ENCODE measurements around the gene KCNK1.
"Not testable (repeated sequence)": the region's sequence is repeated elsewhere in the genome, so short reads cannot be mapped to it uniquely, and the experiment has no call there.

KCNK1 gene

DNA sequence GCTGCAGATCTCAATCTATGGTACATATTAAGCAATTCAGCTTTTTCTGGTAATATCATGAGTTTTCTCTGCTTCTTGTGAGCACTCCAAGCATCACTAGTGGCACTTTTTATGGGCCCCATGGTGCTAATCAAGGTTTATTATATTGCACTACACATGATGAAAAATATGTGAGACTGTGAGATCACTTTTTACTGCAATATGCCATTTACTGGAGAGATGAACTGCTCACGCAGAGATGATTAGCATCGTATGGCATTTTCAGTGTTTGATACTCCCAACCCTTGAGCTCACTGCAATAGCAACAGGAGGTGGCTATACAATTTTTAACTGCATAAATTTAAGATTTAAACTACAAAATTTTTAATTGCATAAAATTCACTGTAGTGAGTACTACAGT, 8.7 kb upstream of the KCNK1 start:
- DNase-seq (ENCODE audit: low read depth, low spot score): no peak
- no peak overlapping the region for H3K4me3 ChIP-seq (ENCODE audit: low read length)

DNA sequence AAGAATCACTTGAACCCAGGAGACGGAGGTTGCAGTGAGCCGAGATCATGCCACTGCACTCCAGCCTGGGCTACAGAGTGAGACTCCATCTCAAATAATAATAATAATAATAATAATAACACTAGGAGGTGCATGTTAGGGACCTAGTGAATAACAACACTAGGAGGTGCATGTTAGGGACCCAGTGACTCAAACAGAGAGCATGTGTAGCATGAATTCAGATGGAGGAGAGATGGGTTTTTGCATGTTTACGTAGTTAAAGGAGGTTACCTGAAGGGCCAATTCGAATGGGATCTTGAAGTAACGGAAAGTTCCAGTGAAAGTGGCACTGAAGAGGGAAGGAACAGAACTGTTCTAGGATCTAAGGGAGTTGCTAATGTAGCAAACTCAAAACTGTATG, 7.1 kb upstream of the KCNK1 start:
- H3K4me3 ChIP-seq (ENCODE audit: low read length): no peak overlapping the region
- no peak for DNase-seq (ENCODE audit: low read depth, low spot score)

DNA sequence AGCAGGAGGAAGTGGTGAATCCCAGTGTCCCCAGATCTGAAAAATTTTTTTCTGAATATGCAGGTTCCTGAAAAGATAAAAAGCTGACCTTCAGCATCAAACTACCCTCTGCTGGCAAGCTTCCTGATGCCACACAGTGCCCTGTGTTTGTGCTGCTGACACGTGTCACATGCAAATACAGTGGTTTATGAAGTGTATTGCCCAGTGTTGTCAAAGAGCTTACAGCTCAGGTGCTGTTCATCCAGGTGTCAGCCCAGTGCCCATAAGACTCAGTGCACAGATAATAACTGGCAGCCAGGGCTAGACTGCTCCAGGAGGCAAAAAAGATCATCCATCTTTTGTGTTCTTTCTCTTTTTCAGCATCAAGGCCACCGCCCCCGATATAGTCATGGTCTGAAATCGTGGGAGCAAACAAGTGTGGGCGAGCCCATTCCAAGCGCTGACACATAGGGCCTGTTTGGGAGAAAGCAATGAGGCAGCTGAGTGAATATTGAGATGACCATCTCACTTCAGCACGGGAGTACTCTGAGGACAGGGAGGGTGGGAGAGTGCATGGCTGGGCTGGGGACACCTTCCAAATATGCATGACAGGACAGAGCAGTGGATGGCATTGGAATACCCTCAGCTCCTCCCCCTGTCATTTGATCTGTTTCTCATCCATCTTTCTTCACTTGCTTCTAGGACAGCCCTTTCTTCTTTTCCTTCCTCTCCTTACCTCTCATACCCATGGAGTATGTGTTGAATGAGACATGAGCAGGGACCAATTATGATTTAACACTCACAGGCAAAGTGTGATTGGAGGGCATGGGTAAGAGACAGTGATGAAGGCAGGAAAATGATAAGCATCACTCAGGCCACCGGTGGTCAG, 6.4 kb upstream of the KCNK1 start:
- no peak overlapping the region for H3K4me3 ChIP-seq (ENCODE audit: low read length)
- no peak for DNase-seq (ENCODE audit: low read depth, low spot score)

DNA sequence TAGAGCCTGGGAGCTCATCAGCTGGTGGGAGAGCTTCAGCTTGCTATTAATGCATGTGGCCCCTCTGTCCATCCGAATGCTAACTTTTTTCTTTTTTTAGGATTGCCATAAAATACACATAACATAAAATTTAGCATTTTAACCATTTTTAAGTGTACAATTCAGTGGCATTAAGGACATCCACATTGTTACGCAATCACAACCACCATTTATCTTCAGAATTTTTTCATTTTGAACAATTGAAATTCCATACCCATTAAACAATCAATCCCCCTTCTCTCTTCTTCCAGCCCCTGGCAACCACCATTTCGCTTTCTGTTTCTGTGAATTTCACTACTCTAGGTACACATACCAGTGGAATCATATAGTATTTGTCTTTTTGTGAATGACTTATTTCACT, 4.9 kb upstream of the KCNK1 start:
- DNase-seq (ENCODE audit: low read depth, low spot score): no peak

DNA sequence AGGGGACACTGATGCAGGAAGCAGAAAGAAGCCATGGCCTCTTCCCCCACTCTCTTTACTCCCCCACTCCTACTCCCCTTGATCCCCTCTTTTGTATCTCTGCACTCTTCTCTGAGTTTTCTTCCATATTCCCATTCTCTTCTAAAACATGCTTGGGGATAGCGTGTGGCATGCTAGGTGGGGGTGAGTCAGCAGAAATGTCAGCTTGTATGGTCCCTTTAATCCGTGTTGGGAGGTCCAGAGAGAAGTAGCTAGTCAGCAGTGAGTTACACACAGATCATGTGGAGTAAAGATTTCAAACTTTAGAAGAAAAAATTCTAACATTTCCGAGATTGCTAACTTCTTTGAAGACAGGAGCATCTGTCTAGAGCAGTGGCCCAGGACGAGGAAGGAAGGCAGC, 4.0 kb upstream of the KCNK1 start:
- no peak overlapping the region for H3K4me3 ChIP-seq (ENCODE audit: low read length)
- DNase-seq (ENCODE audit: low read depth, low spot score): no peak

More for the DNA sequence above, 4.9 kb upstream of the KCNK1 start:
- no peak overlapping the region for H3K4me3 ChIP-seq (ENCODE audit: low read length)

DNA sequence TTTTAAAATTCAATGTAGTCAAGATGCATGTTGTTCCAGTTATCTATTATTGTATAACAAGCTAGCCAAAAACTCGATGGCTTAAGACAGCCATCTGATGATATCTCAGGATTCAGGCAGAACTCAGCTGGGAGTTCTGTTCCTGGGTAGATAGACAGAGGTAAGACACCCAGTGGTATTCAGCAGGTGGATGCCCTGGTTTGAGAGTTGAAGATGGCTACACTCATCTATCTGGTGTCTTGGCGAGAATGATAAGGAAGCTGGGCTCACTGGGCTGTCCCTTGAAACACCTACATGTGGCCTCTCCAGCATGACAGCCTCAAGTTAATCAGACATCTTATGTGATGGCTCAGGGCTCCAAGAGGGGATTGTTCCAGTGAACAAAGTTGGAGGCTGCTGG, 3.3 kb upstream of the KCNK1 start:
- no peak for DNase-seq (ENCODE audit: low read depth, low spot score)
- H3K4me3 ChIP-seq (ENCODE audit: low read length): no peak overlapping the region

DNA sequence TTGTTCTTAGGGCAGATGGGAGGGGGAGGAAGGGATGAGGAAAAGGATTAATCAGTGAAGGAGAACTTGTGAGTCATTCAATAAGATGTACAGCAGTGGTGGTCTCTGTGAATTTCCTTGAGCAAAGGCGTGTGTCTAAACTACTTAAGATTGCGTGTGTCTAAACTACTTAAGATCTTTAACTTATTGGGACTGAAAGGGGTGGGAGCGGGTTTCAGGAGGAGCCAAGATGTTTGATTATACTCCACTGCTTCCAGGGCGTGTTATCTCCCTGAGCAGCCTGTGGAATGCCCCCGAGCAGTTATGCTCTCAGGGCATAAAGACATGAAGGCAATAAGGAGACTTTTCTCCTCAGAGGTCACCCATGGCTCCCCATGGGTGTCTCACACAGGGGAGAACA, 2.5 kb upstream of the KCNK1 start:
- H3K4me3 ChIP-seq (ENCODE audit: low read length); DNase-seq (ENCODE audit: low read depth, low spot score): not testable (repeated sequence)

DNA sequence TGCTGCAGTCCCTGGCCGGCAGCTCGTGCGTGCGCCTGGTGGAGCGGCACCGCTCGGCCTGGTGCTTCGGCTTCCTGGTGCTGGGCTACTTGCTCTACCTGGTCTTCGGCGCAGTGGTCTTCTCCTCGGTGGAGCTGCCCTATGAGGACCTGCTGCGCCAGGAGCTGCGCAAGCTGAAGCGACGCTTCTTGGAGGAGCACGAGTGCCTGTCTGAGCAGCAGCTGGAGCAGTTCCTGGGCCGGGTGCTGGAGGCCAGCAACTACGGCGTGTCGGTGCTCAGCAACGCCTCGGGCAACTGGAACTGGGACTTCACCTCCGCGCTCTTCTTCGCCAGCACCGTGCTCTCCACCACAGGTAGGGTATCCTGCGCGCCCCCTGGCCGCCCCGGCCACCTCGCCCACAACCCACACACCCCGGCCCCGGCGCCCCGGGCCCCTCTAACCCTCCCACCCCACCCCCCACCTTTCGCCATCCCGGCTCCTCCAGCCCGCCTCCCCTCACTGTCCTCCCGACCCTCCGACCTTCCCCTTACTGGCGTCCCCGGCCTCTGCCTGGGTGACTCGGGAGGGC, 352 bp downstream of the KCNK1 start:
- peak overlapping the region; percentile 89 for H3K4me3 ChIP-seq (ENCODE audit: low read length)
- no peak for DNase-seq (ENCODE audit: low read depth, low spot score)

DNA sequence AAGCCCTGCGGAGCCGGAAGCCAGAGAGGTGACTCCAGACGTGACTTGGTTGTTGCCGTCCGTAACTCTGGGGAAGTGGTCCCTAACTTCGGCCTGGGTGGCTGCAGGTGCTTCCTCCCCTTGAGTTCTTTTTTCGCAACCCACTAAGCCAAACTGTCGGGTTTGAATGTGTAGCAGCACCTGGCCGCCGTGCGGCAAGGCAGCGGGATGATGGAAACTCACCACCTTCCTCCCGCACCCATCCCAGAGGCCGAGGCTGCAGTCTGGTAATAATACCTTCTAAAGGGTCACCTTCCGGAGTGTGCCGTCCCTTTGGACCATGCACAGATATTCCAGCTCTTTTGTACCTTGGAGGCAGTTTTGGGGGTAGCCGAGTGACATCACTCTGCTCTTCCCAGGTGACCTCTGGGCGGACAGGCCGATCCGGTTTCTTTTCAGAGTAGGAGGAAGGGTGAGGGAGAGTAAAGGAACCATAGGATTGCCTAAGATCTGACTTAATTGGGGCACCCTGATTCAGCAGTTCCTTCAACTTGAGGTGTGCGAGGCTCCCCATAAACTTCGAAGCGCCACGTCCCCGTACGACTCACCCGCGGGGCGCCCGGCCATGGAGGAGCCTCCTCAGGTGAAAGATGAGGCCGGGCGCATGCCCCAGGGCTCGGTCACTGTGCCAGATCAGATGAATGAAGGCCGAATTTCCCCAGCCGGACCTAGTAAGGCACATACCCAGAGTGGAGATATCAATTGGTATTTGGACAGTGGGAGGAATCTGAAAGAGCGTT, 1.0 kb downstream of the KCNK1 start:
- DNase-seq (ENCODE audit: low read depth, low spot score): peak; percentile 67
- peak overlapping the region; percentile 89 for H3K4me3 ChIP-seq (ENCODE audit: low read length)

DNA sequence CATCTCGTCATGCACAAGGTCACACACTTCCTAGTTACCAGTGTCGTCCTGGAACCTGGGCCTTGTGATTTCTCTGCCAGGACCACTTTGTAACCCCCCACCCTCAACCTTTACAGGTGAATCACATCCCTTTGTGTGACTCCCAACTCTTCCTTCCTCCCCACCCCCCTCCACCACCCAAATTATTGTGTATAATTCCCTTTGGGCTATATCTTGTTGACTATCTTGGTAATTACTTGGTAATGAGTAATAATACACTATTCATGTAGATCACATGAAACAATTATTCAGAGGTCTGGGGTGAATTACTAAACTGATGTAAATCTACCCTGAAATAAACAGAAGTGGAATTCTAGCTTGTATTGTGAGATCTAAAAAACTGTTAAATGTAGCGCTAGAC, 1.7 kb downstream of the KCNK1 start:
- DNase-seq (ENCODE audit: low read depth, low spot score): no peak
- peak overlapping the region; percentile 89 for H3K4me3 ChIP-seq (ENCODE audit: low read length)

DNA sequence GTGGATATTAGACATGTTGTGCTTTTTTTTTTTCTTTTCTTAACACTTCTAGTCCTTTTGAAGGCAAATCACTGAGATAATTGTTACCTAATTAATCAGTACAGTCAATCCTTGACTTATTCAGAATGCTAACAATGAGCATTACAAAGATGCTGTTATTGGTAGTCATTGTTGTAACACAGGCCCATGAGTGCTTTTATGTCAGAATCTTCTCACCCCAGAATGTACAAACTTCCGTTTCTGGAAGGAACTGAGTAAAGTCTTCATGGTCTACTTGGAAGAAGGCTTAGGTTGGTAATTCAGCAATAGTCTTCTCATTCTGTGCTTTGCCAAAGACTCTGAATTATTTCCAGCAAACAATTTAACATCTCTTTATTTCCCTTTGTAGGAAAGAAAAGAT, 3.1 kb downstream of the KCNK1 start:
- DNase-seq (ENCODE audit: low read depth, low spot score): no peak
- H3K4me3 ChIP-seq (ENCODE audit: low read length): no peak overlapping the region

DNA sequence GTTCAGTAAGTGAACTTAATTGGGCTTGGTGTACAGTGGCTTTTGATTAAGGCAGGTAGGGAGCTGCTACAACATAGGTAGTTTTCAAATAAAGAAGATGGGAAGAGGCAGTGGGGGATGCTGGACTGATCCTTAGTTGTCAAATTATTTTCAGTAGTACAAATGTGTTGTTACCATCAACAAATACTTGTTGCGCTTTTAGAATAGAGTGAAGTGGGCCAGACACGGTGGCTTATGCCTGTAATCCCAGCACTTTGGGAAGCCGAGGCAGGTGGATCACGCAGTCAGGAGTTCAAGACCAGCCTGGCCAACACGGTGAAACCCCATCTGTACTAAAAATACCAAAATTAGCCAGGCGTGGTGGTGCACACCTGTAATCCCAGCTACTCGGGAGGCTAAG, 5.5 kb downstream of the KCNK1 start:
- not testable (repeated sequence) for H3K4me3 ChIP-seq (ENCODE audit: low read length); DNase-seq (ENCODE audit: low read depth, low spot score)

DNA sequence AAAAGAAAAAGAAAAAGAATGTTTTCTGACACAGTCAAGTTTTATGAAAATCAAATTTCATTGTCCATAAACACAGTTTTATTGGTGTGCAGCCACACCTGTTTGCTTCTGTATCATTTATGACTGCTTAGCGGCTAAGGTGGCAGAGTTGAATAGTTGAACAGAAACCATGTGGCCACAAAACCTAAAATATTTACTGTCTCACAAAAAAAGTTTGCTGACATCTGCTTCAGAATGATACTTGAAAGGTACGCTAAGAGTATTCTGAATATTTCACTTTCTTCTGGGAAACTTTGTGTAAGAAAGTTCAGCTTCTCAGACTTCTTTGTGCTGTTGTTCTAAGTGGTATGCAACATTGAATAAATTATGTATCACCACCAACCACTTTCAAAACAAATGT, 6.2 kb downstream of the KCNK1 start:
- no peak for DNase-seq (ENCODE audit: low read depth, low spot score)
- H3K4me3 ChIP-seq (ENCODE audit: low read length): no peak overlapping the region

DNA sequence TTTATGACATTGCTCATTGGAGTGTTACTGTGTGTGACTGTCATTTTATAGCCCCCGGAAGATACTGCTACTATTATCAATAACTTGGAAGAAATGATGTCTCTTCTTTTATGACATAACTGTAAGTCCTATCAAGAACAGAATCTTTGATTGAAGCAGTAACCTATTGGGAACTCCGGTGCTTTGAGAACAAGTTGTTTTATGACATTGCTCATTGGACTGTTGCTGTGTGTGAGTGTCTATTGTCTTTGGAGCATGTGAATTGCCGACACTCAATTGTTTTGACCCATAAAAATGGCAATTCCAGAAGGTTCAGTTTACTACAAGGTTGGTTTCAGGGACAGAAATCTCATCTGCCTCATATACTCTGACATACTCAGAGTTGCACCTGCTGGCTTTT, 8.0 kb downstream of the KCNK1 start:
- H3K4me3 ChIP-seq (ENCODE audit: low read length): no peak overlapping the region
- no peak for DNase-seq (ENCODE audit: low read depth, low spot score)

DNA sequence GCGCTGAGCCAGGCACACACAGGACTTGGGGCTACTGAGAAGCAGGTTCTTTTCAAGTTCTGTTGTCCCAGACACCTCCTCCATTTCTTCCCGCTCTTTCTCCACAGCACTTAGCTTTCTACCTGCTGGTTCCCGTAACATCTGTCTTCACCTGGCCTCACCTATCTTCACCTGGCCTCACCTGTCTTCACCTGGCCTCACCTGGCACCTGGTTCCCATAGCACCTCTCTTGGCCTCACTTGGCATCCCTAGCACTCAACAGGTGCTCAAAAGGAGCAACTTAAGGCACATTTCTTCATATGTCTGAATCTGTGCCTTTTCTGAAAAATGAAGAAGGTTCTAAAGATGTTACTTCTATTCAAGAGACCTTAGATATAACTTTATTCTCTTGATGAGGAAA, 10.4 kb downstream of the KCNK1 start:
- no peak for DNase-seq (ENCODE audit: low read depth, low spot score)
- H3K4me3 ChIP-seq (ENCODE audit: low read length): no peak overlapping the region

DNA sequence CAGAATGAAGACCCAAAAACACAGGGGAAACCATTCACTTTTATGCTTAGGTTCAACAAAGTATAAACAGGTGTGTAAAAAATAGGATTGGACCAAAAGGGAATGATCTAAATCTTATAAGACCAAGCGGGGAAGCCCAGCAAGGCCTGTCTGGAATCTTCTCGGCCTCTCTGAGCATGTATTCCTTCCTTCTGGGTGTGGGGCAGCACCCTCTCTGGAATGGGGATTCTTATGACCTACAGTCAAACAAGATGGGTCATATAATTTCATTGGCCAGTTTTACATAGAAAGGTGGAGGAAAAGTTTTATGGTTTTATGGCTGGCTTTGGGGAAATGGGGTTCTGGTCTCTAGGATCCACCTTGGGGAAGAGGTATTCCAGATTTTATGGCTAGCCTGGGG, 11.2 kb downstream of the KCNK1 start:
- no peak for DNase-seq (ENCODE audit: low read depth, low spot score)
- H3K4me3 ChIP-seq (ENCODE audit: low read length): no peak overlapping the region

DNA sequence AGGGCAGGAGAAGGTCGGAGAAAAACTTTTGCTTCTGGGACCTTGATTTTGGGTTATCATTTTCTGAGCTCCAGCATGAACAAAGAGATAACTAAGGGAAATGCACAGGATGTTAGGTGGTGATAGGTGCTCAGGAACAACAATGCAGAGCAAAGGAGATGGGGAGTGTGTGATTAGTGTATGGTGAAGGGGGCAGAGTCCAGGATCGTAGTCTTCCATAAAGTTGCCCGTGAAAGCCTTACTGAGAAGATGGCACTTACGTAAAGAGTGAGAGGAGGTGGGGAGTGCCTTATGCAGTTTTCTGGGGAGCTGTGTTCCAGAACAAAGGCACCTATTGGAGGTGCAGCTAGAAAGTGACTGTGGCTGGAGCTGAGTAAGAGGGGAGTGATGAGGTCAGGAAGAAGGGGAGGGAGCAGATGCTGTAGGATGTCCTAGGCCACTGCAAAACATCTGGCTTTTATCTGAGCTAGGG, 11.6 kb downstream of the KCNK1 start:
- H3K4me3 ChIP-seq (ENCODE audit: low read length): no peak overlapping the region
- DNase-seq (ENCODE audit: low read depth, low spot score): no peak

DNA sequence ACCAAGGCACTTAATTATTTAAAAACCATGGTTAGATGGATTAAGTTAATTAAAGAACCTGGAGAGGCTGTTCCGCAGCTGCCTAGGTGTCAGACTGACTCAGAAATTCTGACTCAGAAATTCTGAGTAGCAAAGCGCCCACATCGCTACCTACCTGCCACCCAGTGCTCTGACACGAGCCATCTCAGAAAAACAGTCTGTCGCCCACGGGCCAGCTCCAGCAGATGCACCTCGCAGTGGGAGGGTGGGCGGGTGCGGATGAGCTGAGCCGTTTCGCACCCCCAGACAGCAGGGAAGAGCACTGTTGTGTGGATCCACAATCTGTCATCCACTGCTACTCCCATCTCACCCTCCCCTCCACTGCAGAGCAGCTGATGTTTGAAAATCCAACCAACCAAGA, 13.5 kb downstream of the KCNK1 start:
- H3K4me3 ChIP-seq (ENCODE audit: low read length): no peak overlapping the region
- DNase-seq (ENCODE audit: low read depth, low spot score): no peak

DNA sequence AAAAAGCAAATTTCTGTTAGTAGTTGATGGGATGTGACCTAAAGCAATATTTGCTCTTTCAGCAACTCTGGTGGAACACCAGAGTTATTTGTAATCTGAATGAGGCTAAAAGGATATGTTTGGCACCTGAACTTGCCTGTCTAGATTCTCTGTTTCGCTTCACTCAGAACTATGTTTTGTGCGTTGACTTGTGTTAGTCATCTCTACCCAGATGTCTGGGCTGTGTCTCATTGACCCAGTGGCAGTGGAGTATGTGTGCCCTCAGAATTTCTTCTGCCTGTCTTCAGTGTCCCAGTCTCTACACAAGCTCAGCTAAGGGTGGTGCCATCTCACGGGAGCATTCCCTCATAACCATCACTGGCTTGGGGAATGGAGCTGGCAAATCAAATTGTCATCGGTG, 13.9 kb downstream of the KCNK1 start:
- no peak for DNase-seq (ENCODE audit: low read depth, low spot score)
- H3K4me3 ChIP-seq (ENCODE audit: low read length): no peak overlapping the region

DNA sequence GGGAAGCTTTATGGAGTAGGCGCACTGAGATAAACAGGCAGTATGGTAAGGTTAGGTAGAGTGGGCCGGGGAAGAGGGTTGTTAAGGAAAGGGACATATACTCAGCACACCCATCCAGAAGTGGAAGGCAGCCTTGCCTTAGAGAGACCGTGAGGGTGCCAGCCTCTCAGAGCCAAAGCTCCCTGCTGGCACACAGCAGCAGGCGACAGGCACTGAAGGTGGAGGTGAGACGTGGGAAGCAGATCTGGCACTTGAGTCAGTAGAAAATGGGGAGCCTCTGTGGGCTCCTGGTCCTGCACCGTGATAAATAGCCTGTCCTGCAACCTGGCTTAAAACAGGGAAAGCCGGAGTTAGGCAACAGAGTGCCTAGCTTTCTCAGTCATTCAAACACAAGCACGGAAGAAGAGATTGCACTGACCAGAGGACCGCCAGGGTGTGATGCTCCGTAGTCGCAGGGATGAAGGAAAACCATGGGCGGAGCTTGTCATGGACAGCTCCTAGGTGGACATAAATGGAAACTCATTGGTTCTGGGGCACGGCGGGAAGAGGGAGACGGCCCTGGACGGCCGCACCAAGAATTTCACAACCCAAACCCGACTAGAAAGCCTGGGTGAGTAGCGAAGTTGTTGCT, 15.5 kb downstream of the KCNK1 start:
- no peak for DNase-seq (ENCODE audit: low read depth, low spot score)
- no peak overlapping the region for H3K4me3 ChIP-seq (ENCODE audit: low read length)

All from Jurkat, Clone E6-1 (cell line).